Activated T-cell treated with anti-CD3 and anti-CD28 coated beads, Interleukin-2, amount 50 U/mL, for 4 hours (primary cell): Measurements from ENCODE around the gene RGR. TPM values are rescaled to one million over a fixed set of nuclear protein-coding genes. Genes with fewer than 3 reads are reported as not detected.
A peak's percentile ranks its signal among the peaks of the same experiment; 100 is the strongest.

Source experiments
- ATAC-seq, 2 donors: fragments of 200-7000 bp; cut with Tn5 transposase; one replicate each; pipeline ENCODE4 v1.10.0; 2021
- DNase-seq: peaks from one replicate; pipeline ENCODE4 v3.0.0-alpha.2; 2020
- H3K27me3 Mint-ChIP-seq: one replicate; pipeline ENCODE4 v1.8.0; 2021; ENCODE audit warnings: low read depth, mixed read lengths
- H3K36me3 Mint-ChIP-seq: one replicate; pipeline ENCODE4 v1.8.0; 2022; ENCODE audit warnings: mixed read lengths; ENCODE audit not compliant: insufficient read depth
- H3K4me1 Mint-ChIP-seq: one replicate; pipeline ENCODE4 v1.8.0; 2021; ENCODE audit warnings: low read depth, mixed read lengths
- H3K4me3 Mint-ChIP-seq: one replicate; pipeline ENCODE4 v1.8.0; 2021; ENCODE audit warnings: mild to moderate bottlenecking, moderate library complexity, mixed read lengths
- H3K9me3 Mint-ChIP-seq: one replicate; pipeline ENCODE4 v1.8.0; 2021; ENCODE audit warnings: mixed read lengths
- total RNA-seq, 3 donors: library from RNA; stranded (reverse); gene quantifications; one replicate each; pipeline ENCODE4 v1.2.1, GENCODE V29; 2021

Gene RGR
- total RNA-seq, 3 donors from 2014 or later: not detected

GRCh38 chr10:84289521-84290200 is 44.8 kb downstream of the RGR start:
- H3K4me1 Mint-ChIP-seq: peaks cover 7% of the 10 kb centered on the region
- no peak overlapping the region for H3K4me3 Mint-ChIP-seq
- DNase-seq: no peak
- H3K9me3 Mint-ChIP-seq: no peaks in the 10 kb centered on the region
- no peaks in the 10 kb centered on the region for H3K27me3 Mint-ChIP-seq
- H3K36me3 Mint-ChIP-seq: no peaks in the 10 kb centered on the region
- no peak for ATAC-seq

DNA sequence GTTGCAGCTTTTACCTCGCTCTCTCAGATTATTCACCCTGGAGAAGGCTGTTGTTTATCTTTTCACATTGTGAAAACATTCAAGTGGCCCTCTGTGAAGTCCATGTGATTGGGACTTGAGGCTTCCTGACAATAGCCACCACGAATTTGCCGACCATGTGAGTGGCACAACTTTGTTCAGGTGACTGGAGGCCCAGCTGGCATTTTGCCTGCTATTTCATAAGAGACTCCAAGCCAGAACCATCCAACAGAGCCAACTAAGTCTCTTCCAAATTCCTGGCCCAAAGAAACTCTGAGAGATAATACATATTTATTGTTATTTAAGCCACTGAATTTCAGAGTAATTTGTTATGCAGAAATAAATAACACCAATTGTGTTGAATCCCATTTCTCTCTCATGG is 45.4 kb downstream of the RGR start:
- H3K4me3 Mint-ChIP-seq: no peak overlapping the region
- H3K4me1 Mint-ChIP-seq: peaks cover 7% of the 10 kb centered on the region
- H3K9me3 Mint-ChIP-seq: no peaks in the 10 kb centered on the region
- H3K27me3 Mint-ChIP-seq: no peaks in the 10 kb centered on the region
- DNase-seq (no peak), ATAC-seq (no peak)
- H3K36me3 Mint-ChIP-seq: no peaks in the 10 kb centered on the region

DNA sequence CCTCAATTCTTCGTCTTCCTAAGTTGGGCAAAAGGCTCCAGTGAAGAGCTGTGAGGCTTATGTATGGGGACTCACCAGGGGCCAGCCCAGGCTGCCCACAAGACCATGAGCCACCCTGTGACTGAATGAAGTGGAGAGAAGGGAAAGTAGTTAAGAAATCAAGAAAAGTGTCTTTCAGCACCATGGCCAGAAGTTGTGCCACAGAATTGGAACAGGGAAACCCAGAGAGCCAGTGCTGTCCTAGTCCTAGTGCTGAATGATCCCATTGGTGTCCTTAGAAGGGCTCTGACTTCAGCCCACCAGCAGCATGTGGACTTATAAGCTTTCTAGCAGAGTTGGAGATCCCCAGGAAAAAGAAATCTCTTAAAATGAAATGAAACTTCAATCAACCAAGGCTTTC is 46.5 kb downstream of the RGR start:
- DNase-seq (no peak), ATAC-seq (no peak)
- Mint-ChIP-seq H3K36me3 (no peaks in the 10 kb centered on the region), H3K9me3 (no peaks in the 10 kb centered on the region), H3K4me1 (peaks cover 7% of the 10 kb centered on the region), H3K4me3 (no peak overlapping the region), H3K27me3 (no peaks in the 10 kb centered on the region)

DNA sequence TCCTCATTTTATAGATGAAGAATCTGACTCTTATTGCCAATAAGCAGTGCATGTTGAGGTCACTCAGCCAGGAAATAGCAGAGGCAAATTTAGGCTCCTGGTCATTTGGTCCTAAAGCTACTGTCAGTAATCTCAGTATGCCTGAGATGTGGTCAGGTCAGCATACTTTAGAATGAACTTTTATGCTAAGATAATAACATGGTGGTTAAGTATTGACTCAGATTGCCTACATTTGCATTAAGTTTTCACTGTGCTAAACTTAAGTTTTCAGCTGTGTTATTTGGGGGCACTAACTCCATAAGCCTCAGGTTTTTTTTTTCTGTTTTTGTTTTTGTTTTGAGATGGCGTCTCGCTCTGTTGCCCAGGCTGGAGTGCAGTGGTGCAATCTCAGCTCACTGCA is 47.6 kb downstream of the RGR start:
- H3K36me3 Mint-ChIP-seq: no peaks in the 10 kb centered on the region
- peaks cover 7% of the 10 kb centered on the region for H3K4me1 Mint-ChIP-seq
- H3K4me3 Mint-ChIP-seq: no peak overlapping the region
- DNase-seq (no peak), ATAC-seq (no peak)
- no peaks in the 10 kb centered on the region for H3K27me3 Mint-ChIP-seq
- no peaks in the 10 kb centered on the region for H3K9me3 Mint-ChIP-seq

DNA sequence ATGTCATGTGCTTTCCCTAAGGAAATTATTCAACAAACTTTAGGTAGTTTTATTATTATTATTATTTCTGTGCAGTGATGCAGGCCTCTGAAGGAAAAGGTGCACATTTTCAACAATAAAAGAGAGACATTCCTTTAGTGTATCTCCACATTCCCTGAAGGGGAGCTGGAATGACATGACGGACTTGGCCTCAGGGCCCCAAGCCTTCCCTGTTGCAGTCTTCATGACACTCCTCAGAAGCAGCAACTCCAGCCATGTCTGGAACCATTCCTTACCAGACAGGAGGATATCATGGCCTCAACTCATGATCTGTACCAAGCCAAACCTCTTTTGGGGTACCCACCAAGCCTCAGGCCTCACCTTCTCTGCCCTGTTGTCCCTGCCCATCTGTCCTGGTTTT is 48.3 kb downstream of the RGR start:
- H3K36me3 Mint-ChIP-seq: no peaks in the 10 kb centered on the region
- H3K27me3 Mint-ChIP-seq: no peaks in the 10 kb centered on the region
- ATAC-seq (no peak), DNase-seq (no peak)
- no peaks in the 10 kb centered on the region for H3K9me3 Mint-ChIP-seq
- peaks cover 7% of the 10 kb centered on the region for H3K4me1 Mint-ChIP-seq
- H3K4me3 Mint-ChIP-seq: no peak overlapping the region

GRCh38 chr10:84293574-84294016 is 48.7 kb downstream of the RGR start:
- H3K9me3 Mint-ChIP-seq: no peaks in the 10 kb centered on the region
- no peak overlapping the region for H3K4me3 Mint-ChIP-seq
- ATAC-seq: peak; percentile 68 to 74
- H3K4me1 Mint-ChIP-seq: peaks cover 7% of the 10 kb centered on the region
- no peaks in the 10 kb centered on the region for H3K36me3 Mint-ChIP-seq
- no peak for DNase-seq
- H3K27me3 Mint-ChIP-seq: peaks cover 2% of the 10 kb centered on the region

- ATAC-seq (peak; percentile 55 to 61), DNase-seq (no peak)
- Mint-ChIP-seq H3K27me3 (peaks cover 3% of the 10 kb centered on the region), H3K4me1 (peaks cover 7% of the 10 kb centered on the region), H3K36me3 (no peaks in the 10 kb centered on the region), H3K9me3 (no peaks in the 10 kb centered on the region), H3K4me3 (no peak overlapping the region)
Observed at GRCh38 chr10:84294766-84295447, 50.1 kb downstream of the RGR start.

GRCh38 chr10:84296091-84296981 is 51.5 kb downstream of the RGR start:
- DNase-seq: no peak
- Mint-ChIP-seq H3K9me3 (no peaks in the 10 kb centered on the region), H3K4me1 (peaks cover 7% of the 10 kb centered on the region), H3K27me3 (peaks cover 3% of the 10 kb centered on the region), H3K4me3 (no peak overlapping the region), H3K36me3 (no peaks in the 10 kb centered on the region)
- ATAC-seq: no peak

DNA sequence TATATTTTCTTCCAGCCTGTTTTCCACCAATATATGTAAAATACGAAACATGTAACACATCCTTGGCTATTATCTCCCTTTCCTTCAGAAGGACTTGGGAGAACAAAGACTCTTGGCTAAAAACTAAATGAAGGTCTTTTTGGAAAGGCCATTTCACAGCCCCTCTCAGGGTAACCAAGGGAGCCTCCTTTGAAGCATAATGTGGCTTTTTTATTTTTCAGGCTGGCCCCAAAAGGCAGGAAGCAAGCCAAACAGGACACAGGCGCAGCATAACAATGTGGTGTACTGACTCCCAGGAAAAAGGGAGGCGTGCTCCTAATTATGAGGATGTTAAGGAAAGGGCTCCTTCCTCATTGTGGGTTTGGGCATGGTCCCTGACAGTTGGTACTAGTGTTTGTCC is 53.2 kb downstream of the RGR start:
- peaks cover 3% of the 10 kb centered on the region for H3K27me3 Mint-ChIP-seq
- no peaks in the 10 kb centered on the region for H3K9me3 Mint-ChIP-seq
- H3K4me3 Mint-ChIP-seq: no peak overlapping the region
- DNase-seq: no peak
- no peak for ATAC-seq
- H3K36me3 Mint-ChIP-seq: no peaks in the 10 kb centered on the region
- H3K4me1 Mint-ChIP-seq: peaks cover 7% of the 10 kb centered on the region

GRCh38 chr10:84302223-84302622 is 57.4 kb downstream of the RGR start:
- ATAC-seq (no peak), DNase-seq (no peak)
- no peaks in the 10 kb centered on the region for H3K36me3 Mint-ChIP-seq
- peaks cover 13% of the 10 kb centered on the region for H3K4me1 Mint-ChIP-seq
- peaks cover 5% of the 10 kb centered on the region for H3K27me3 Mint-ChIP-seq
- H3K4me3 Mint-ChIP-seq: no peak overlapping the region
- no peaks in the 10 kb centered on the region for H3K9me3 Mint-ChIP-seq

- Mint-ChIP-seq H3K27me3 (peaks cover 2% of the 10 kb centered on the region), H3K36me3 (no peaks in the 10 kb centered on the region), H3K4me1 (peaks cover 33% of the 10 kb centered on the region), H3K4me3 (peak overlapping the region; percentile 43), H3K9me3 (no peaks in the 10 kb centered on the region)
- peak; percentile 31 to 54 for ATAC-seq
- DNase-seq: no peak
Observed at GRCh38 chr10:84306751-84307384, 62.0 kb downstream of the RGR start.

GRCh38 chr10:84308021-84308420 is 63.2 kb downstream of the RGR start:
- Mint-ChIP-seq H3K36me3 (no peaks in the 10 kb centered on the region), H3K4me3 (no peak overlapping the region), H3K9me3 (no peaks in the 10 kb centered on the region), H3K4me1 (peaks cover 33% of the 10 kb centered on the region), H3K27me3 (peaks cover 2% of the 10 kb centered on the region)
- DNase-seq (no peak), ATAC-seq (no peak)

DNA sequence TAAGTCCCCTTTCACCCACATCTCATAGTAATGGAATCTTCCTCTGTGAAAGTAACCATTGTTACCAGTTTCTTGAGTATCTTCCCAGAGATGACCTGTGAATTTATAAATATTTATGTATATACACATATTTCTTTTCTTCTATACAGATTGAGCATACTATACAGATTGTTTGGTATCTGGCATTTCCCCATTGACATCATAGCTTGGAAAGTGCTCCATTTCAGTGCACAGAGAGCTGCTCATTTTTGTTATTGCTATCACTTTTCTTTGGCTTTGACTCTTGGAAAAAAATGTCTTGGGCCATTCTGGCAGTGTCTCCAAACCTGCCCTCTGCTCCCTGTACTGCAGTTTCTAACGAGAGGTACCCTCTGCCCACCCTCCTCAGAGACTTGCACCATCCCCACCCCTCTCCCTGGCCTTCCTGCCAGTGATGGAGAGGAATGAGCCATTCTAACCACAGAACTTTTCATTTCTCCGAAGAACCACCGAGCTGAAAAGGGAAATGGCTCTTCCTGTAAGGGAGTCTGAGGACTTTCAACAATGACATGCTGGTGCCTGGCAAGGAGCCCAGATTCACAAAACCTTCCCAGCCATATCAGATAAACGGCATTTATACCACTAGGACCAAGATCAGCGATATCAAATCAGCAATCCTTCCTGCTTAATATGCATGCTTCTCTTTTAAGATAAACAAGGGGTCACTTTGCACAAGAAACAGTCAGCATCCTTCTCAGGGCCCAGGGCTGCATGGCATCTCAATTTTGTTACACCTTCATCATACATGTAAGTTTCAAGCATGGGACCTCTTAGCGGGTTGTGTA is 63.8 kb downstream of the RGR start:
- Mint-ChIP-seq H3K9me3 (no peaks in the 10 kb centered on the region), H3K4me1 (peaks cover 33% of the 10 kb centered on the region), H3K27me3 (peaks cover 2% of the 10 kb centered on the region), H3K4me3 (peak overlapping the region; percentile 58), H3K36me3 (no peaks in the 10 kb centered on the region)
- ATAC-seq: peak; percentile 56 to 71
- DNase-seq: peak; percentile 21
